Activated gamma-delta T cell (primary cell): Measurements from ENCODE around the gene OR52A1.

Experiments used
- DNase-seq: peaks from one replicate; lab custom pipeline; 2025; lab: John Stamatoyannopoulos, UW

OR52A1 gene

DNA sequence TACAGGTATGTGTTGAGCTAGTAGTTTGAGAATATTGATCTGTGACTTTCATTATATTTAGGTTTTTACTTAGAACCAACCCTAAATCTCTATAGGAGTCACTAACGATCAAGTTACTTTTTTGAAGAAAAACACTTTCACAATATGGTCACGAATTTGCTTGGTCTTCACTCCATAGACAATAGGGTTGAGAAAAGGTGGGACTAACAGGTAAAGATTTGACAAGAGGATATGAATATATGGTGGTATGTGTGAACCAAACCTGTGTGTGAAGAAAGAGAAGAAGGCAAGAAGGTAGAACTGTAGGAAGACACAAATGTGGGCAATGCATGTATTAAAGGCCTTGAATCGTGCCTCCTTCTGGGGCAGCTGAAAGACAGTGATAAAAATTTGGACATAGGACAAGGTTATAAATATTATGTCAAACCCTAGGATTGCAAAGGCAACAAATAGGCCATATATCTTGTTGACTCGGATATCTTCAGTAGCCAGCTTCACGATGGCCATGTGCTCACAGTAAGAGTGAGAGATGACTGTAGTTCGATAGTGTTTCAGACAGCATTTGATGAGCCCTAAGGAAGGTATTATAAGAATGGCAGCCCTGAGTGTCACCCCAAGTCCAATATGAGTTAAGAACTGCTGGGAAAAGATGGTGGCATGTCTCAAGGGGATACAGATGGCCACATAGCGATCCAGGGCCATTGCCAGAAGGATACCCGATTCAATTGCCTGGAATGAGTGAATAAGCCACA lies 22.8 kb downstream of the OR52A1 start:
- DNase-seq = no peak

DNA sequence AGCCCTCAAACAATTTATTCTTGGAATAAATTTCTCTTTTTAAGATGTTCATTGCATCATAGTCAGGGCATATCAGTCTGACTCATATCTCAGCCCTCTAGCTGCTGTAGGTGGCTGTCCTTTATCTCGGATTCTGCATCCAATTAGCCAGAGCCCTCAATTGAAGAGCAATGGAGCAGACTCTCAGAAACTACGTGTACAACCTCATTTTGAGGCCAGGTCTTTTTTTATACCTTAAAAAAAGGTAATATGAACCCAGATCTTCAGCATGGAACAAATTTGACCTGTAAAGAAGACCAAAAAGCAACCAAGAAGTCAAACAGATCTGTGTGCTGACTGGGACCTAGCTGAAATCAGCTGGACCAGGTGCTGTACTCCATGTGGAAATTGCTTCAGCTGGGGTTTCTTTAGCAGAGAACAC lies 25.1 kb downstream of the OR52A1 start:
- DNase-seq = no peak

GRCh38 chr11:5124891-5125620 lies 29.5 kb downstream of the OR52A1 start:
- no peak for DNase-seq

- DNase-seq = no peak
Measured at GRCh38 chr11:5123802-5124521, 30.6 kb downstream of the OR52A1 start.

DNA sequence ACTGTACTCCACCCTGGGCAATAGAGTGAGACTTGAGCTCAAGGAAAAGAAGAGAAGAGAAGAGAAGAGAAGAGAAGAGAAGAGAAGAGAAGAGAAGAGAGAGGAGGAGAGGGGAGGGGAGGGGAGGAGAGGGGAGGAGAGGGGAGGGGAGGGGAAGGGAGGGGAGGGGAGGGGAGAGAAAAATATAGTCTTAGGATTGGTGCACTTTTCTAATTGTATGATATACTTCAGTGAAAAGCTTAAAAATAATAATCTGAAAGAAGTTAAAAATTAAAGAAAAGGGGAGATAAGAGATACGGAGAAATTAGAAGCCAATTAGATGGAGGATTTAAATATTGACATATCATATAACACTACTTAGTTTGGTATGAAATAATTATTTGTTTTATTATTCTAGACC lies 35.7 kb downstream of the OR52A1 start:
- DNase-seq = no peak

DNA sequence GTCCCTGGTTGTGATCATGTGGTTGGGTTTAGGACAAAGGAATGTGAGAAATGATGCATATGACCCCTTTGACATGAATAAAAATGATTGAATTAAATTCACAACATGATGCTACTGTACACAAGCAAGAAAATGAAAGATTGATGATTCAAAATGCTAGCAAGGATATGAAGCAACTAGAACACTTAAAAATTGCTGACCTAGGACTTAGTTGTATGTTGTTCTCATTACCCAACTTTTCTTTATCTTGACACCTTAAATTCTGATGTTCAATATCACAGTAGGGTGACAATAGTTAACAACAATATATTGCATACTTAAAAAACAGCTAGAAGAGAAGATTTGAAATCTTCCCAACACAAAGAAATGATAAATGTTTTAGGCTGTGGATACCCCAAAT lies 37.0 kb downstream of the OR52A1 start:
- DNase-seq = no peak

DNA sequence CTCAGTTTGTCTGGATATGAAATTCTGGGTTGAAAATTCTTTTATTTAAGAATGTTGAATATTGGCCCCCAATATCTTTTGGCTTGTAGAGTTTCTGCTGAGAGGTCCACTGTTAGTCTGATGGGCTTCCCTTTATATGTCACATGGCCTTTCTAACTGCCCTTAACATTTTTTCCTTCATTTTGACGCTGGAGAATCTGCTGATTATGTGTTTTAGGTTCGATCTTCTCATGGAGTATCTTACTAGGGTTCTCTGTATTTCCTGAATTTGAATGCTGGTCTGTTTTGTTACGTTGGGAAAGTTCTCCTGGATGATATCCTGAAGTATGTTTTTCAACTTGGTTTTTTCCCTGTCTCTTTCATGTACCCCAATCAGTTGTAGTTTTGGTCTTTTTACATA lies 39.2 kb downstream of the OR52A1 start:
- no peak for DNase-seq

GRCh38 chr11:5107285-5107684 lies 47.3 kb downstream of the OR52A1 start:
- no peak for DNase-seq

DNA sequence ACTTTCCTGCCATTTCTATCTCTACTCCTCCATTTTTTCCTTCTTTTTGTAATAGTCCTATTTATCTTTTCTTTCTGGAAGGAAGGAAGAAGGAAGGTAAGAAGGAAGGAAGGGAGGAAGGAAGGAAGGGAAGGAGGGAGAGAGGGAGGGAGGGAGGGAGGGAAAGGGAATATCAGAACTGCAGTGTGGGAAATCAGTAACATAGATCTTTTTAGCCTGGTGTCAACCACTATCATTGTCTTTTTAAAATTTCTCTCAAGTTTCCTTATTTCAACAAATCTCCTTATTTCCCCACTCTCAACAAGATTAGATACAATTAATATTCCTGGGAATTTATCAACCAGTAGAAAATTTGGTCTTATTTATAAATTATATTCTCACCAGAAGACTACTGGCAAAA lies 51.5 kb downstream of the OR52A1 start:
- no peak for DNase-seq

GRCh38 chr11:5102246-5102645 lies 52.3 kb downstream of the OR52A1 start:
- no peak for DNase-seq

DNA sequence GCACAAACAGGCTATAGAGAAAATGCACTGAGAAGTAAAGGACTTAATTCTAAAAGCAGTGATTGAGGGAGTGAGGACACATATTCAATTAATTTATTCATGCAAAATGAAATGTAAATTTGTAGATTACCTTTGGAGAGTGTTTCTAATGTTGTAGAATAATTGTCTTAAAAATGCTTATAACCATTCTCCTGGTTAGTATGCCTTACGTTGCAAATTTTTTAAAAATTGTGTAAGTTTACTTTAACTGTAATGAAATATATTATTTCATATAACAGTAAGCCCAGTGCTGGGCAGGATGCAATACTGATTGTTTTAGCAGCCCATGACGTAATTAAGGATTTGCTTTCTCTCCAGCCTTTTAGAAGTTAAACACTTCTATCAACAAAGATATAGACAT lies 58.5 kb downstream of the OR52A1 start:
- no peak for DNase-seq
